ES-I3 (cell line): ENCODE data around the gene PPP1CC.

ENCODE experiments used
- H3K36me3 ChIP-seq: 2 replicates; pipeline ENCODE4 v1.6.1; 2013; ENCODE audit warnings: mild to moderate bottlenecking, low read length, control low read depth, moderate library complexity; ENCODE audit not compliant: insufficient read depth
- H3K4me1 ChIP-seq: 2 replicates; pipeline ENCODE4 v1.6.1; 2013; ENCODE audit warnings: mild to moderate bottlenecking, control low read depth, low read length; ENCODE audit not compliant: insufficient read depth
- H3K9ac ChIP-seq: 2 replicates; pipeline ENCODE4 v1.6.1; 2013; ENCODE audit warnings: low read depth, mild to moderate bottlenecking, low read length, moderate library complexity
- H3K9me3 ChIP-seq: 2 replicates; pipeline ENCODE4 v1.6.1; 2013; ENCODE audit warnings: mild to moderate bottlenecking, low read length, moderate library complexity; ENCODE audit not compliant: control insufficient read depth, insufficient read depth

The PPP1CC gene

GRCh38 chr12:110677982-110678381 is 64.7 kb downstream of the PPP1CC start:
- H3K36me3 ChIP-seq: no peaks in the 10 kb centered on the region
- no peaks in the 10 kb centered on the region for H3K9me3 ChIP-seq
- peaks cover 4% of the 10 kb centered on the region; the same call in 1 of the 2 replicates for H3K4me1 ChIP-seq
- no peak overlapping the region for H3K9ac ChIP-seq

- H3K9me3 ChIP-seq: no peaks in the 10 kb centered on the region
- no peaks in the 10 kb centered on the region for H3K36me3 ChIP-seq
- peaks cover 4% of the 10 kb centered on the region; the same call in 1 of the 2 replicates for H3K4me1 ChIP-seq
- H3K9ac ChIP-seq: no peak overlapping the region
Measured at GRCh38 chr12:110677206-110677911, 65.3 kb downstream of the PPP1CC start.

- H3K4me1 ChIP-seq: peaks cover 4% of the 10 kb centered on the region; the same call in 1 of the 2 replicates
- no peaks in the 10 kb centered on the region for H3K36me3 ChIP-seq
- no peak overlapping the region for H3K9ac ChIP-seq
Measured at GRCh38 chr12:110676171-110676570, 66.5 kb downstream of the PPP1CC start.

GRCh38 chr12:110670161-110670701 is 72.5 kb downstream of the PPP1CC start:
- no peaks in the 10 kb centered on the region for H3K36me3 ChIP-seq
- H3K9me3 ChIP-seq: no peaks in the 10 kb centered on the region
- peaks cover 3% of the 10 kb centered on the region; the same call in 1 of the 2 replicates for H3K4me1 ChIP-seq
- H3K9ac ChIP-seq: no peak overlapping the region

More at GRCh38 chr12:110676171-110676570, 66.5 kb downstream of the PPP1CC start:
- H3K9me3 ChIP-seq: no peaks in the 10 kb centered on the region
